Parietal lobe (tissue), 2 donors: Measurements from ENCODE around the gene ZFP3. TPM values are rescaled to one million over a fixed set of nuclear protein-coding genes. Genes with fewer than 3 reads are reported as not detected.

ENCODE experiments used
- small RNA-seq: library from RNA; depleted of rRNA; stranded (forward); fragments of <200 nt; gene quantifications from one replicate; pipeline ENCODE3, GENCODE V24; 2014; ENCODE audit warnings: low replicate concordance
- total RNA-seq: library from RNA; depleted of rRNA; stranded (reverse); fragments of >200 nt; gene quantifications from one replicate; pipeline ENCODE4 v1.2.3, GENCODE V29; 2014

Gene ZFP3
- total RNA-seq, result 13.5 TPM

GRCh38 chr17:5078106-5079028 is at the start of gene ZFP3:
Gene ZFP3 (plus strand): TSS chr17:5078467. CDS start chr17:5091505, 13,038 bp downstream.

GRCh38 chr17:5035315-5035714 is 43.0 kb upstream of the ZFP3 start, which contains the start of gene SLC52A1:
Gene SLC52A1 (minus strand): TSS chr17:5035426. CDS start chr17:5034606, 820 bp downstream.

GRCh38 chr17:5111402-5112204 is 33.3 kb downstream of the ZFP3 start, which contains the start of gene ZNF232:
Gene ZNF232 (minus strand): TSS chr17:5111878. CDS start chr17:5111822, 56 bp downstream.

DNA sequence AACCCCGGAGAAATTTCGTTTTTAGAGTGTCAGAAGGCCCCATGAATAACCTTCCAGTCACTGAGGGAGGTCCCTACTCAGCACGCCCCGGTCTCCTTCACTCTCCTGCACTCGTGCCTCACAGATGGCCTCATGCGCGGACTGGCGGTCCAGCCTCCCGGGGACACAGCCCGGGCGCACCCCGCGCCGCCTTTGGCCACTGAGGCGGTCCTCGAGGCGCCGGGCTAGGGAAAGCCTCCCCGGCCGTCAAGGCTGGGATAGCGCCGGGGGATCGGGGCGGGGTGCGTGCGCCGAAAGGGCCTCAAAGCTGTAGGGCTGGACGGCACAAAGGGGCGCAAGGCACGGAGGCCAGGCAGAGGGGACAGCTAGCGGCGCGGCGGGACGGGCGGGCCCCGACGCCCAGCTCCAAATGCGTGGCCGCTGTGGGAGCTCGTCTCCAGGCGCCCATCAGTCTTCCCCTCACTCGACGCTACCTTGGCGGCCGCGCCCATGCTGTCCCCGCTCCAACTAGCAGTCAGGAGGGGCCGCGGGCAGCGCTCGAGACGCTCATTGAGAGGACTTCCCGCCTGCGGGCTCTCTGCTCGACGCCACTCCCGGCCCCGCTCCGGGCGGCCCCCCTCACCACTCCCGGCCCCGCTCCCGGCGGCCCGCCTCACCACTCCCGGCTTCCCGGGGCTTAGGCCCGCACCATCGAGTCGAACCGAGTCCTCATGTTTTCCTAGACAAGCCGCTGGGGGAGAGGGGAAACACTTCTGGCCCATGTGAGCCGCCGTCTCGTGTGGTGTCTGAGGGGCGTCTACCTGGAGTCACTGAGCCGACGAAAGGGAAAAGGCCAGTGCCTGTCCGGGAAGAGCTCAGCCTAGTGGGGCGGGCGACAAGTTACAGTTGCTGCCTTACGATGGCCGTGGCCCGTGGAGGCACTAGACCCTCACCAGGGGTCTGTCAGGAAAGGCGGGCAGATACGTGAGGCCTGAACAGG is 37.7 kb downstream of the ZFP3 start, which contains the start of gene USP6:
Gene USP6, plus strand, starts transcription at position 360 of the 979 bp plus-strand sequence. CDS start 14,336 bp downstream, outside the sequence.

Small RNAs within 50 kb of the gene (small RNA-seq; reads per million reads assigned to genes)
- not detected for gene AC012146.4

Other genes starting within 250 kb of the ZFP3 start
- gene MINK1, start 245.1 kb upstream of the ZFP3 start, total RNA-seq, result 52.3 TPM
- gene C17orf107, start 178.9 kb upstream of the ZFP3 start, total RNA-seq, result 3.8 TPM
- gene CHRNE, start 175.4 kb upstream of the ZFP3 start, total RNA-seq, result 0.94 TPM
- gene GP1BA, start 146.2 kb upstream of the ZFP3 start, total RNA-seq, result not detected
- 48.8 TPM for gene SLC25A11, start 138.4 kb upstream of the ZFP3 start, total RNA-seq
- gene RNF167, start 138.2 kb upstream of the ZFP3 start, total RNA-seq, result 14.1 TPM
- 62.9 TPM for gene PFN1, start 129.9 kb upstream of the ZFP3 start, total RNA-seq
- 1.6 TPM for gene ENO3, start 127.3 kb upstream of the ZFP3 start, total RNA-seq
- gene SPAG7, start 110.7 kb upstream of the ZFP3 start, total RNA-seq, result 25.4 TPM
- gene CAMTA2, start 90.8 kb upstream of the ZFP3 start, total RNA-seq, result 22.5 TPM
- gene INCA1, start 80.9 kb upstream of the ZFP3 start, total RNA-seq, result not detected
- 21.3 TPM for gene KIF1C, start 80.5 kb upstream of the ZFP3 start, total RNA-seq
- gene SLC52A1, start 43.0 kb upstream of the ZFP3 start, total RNA-seq, result not detected
- 22.8 TPM for gene ZNF232, start 33.4 kb downstream of the ZFP3 start, total RNA-seq
- under 0.01 TPM for gene USP6, start 37.6 kb downstream of the ZFP3 start, total RNA-seq
- 53.8 TPM for gene ZNF594, start 113.4 kb downstream of the ZFP3 start, total RNA-seq
- gene SCIMP, start 156.4 kb downstream of the ZFP3 start, total RNA-seq, result not detected
- gene RABEP1, start 203.8 kb downstream of the ZFP3 start, total RNA-seq, result 103 TPM